GM10248 (cell line): ENCODE measurements around the gene DYRK2.

Experiments
- CTCF ChIA-PET: fragments of 300-600 bp; sonication (Branson Sonifier 250); formaldehyde crosslinking; extraction: SDS; loops from one replicate; lab custom pipeline; 2021; ENCODE audit warnings: antibody characterized with exemption; lab: Yijun Ruan, JAX
- POLR2A ChIA-PET: fragments of 350-650 bp; sonication (Branson Sonifier 250); formaldehyde crosslinking; extraction: SDS; loops from one replicate; lab custom pipeline; 2020; ENCODE audit warnings: antibody characterized with exemption; lab: Yijun Ruan, JAX
- DNase-seq: peaks from one replicate; pipeline ENCODE4 v3.0.0; 2012; ENCODE audit errors: extremely low spot score
- TF ChIP-seq, protein P1 (sequence below): IDR thresholded peaks from 2 replicates; pipeline ENCODE4 v1.5.1; 2012; ENCODE audit warnings: mild to moderate bottlenecking, low read depth; ENCODE audit errors: extremely low read depth, missing control alignments, control extremely low read depth

The DYRK2 gene

DNA sequence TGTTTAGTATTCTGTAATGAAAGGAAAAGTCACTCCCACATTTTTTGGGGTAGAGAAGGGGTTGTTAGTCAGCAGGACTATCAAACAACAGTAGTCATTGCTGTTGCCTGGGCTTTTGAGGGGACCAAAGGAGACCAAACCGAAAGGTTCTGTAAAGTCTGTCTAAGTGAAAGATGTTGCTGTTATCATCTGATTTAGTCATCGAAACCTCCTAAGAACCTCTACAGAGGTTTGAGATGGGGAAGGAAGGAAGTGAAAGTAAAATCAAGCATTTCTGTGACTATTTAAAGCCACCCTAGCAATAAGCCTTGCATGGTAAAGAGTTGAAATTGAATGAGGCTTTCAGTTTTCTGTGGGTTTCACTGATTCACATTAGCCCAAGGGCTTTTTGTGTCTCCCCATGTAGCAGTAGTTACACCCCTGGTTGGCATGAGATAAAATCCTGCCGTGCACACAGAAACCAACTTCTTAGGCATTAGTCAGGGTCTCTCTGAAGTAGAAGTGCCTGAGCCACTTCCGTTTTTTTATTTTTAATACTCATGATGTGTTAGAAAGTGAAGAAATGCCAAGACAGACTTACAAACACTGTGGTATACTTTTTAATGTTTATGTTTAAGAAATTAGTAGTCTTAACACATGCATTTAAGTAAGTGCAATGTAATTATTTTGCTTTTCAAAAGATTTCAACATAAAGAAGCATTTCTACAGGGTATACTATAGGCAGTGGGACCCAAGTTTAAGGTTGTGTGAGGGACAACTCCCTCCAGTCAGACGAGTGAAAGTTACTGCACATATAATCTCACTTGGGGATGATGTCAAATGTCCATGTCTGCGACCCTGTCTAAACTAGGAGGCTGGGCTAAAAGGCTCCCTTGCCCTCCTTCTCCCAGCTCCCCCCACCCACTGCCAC lies 50.4 kb downstream of the DYRK2 start:
- ChIA-PET CTCF (no interaction called here), POLR2A (no interaction called here)
- TF ChIP-seq, protein P1, sequence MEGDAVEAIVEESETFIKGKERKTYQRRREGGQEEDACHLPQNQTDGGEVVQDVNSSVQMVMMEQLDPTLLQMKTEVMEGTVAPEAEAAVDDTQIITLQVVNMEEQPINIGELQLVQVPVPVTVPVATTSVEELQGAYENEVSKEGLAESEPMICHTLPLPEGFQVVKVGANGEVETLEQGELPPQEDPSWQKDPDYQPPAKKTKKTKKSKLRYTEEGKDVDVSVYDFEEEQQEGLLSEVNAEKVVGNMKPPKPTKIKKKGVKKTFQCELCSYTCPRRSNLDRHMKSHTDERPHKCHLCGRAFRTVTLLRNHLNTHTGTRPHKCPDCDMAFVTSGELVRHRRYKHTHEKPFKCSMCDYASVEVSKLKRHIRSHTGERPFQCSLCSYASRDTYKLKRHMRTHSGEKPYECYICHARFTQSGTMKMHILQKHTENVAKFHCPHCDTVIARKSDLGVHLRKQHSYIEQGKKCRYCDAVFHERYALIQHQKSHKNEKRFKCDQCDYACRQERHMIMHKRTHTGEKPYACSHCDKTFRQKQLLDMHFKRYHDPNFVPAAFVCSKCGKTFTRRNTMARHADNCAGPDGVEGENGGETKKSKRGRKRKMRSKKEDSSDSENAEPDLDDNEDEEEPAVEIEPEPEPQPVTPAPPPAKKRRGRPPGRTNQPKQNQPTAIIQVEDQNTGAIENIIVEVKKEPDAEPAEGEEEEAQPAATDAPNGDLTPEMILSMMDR: no peak
- peak; percentile 63 for DNase-seq

DNA sequence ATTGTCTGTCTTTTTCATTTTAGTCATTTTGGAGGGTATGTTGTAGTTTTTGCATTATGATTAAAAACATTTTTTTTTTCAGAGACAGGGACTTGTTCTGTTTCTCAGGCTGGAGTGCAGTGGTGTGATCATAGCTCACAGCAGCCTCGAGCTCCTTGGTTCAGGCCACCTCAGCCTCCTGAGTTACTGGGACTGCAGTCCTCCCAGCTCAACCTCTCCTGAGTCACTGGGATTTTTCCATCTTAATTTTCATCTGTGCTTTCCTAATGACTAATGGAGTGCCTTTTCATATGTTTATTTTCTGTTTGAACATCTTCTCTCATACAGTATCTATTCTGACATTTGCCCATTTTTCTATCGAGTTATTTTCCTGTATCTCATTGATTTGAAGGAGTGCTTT lies 52.6 kb downstream of the DYRK2 start:
- TF ChIP-seq, protein P1: no peak
- no peak for DNase-seq
- ChIA-PET CTCF (interaction anchor here (1.2 to 1.5 kb wide), 3 partner anchors 8 to 63 kb away, joined by 3 read pairs; partner anchors contain the start of gene DYRK2), POLR2A (no interaction called here)

DNA sequence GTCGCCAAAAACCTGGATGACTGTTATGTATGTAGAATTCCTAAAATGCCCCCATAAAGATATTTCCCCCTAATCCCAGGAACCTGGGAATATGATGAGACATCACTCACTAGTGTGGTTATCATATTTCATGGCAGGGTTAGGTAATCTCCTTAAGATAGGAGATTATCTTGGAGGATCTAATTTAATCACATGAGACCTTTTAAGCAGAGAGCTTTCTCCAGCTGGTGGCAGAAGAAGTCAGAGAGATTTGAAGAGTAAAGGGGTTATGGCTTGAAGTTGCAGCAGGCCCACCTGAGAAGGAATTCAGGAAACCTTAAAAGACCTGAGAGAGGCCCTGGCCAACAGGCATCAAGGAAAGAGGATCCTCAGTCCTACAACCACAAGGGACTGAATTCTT lies 53.6 kb downstream of the DYRK2 start:
- TF ChIP-seq, protein P1: no peak
- ChIA-PET CTCF (interaction anchor here (1.0 to 1.3 kb wide), 4 partner anchors 15 to 260 kb away, joined by 3 read pairs; partner anchors contain the start of gene DYRK2), POLR2A (no interaction called here)
- no peak for DNase-seq

DNA sequence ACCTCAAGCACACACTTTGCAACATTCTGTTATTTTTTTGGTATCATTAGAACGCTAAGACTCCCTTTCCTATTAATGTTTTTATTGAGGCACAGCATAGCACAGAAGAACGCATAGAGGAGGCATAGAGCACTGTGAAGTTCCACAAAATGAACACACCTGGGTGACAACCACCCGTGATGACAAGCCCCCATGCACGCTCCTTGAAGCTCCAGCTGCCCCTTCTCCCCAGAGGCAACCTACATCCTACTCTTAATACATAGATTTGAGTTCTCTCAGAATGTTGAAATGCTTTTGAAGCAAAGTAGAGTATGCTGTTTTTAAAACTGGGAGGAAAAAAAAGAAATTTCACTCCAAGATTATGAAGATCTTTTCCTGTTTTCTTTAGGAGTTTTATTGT lies 55.5 kb downstream of the DYRK2 start:
- CTCF ChIA-PET: no interaction called here
- no peak for DNase-seq
- POLR2A ChIA-PET: no interaction called here
- TF ChIP-seq, protein P1: no peak

DNA sequence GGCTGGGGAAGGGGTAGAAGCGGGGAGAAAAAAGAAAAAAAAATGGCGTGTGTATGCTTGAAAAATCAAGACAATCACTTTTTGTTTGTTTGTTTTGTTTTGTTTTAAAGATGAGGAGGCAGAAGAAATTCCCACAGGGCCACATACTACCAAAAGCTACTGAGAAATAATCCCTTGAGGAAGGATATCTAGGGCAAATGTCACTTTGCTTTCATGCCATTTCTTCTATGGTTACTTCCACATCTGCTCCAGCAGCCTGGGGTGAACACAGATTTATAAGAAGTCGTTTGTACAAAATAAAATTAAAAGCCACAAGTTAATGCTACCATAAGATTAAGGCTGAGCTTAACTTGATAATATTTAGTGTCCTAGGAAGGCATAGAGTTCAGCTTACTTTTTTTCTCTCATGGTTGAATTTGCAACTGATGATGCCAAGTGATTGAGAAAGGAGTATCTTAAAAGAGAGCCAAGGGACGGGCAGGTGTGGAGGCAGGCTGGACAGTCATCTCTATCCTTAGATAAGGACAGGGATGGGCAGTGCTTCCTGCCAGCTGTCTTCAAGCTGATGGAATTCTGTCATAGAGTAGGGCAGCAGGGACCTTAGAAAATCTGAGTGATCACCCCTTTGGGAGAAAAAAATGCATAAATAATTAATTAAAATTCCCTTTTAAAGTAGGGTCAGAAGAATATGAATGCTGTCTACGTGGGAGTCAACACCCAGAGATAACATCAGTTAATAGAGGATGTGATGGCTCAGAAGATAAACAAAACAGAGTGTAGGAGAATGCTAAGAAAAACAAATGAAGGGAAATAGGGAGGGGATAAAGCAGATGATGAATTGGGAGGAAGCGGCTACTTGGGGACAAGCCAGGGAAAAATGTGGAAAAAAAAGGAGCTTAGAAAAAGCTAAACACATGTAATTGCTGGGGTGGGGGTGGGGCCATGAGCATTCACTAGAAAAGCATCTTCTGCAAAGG lies 57.1 kb downstream of the DYRK2 start:
- CTCF ChIA-PET: interaction anchor here (1.4 kb wide), 1 partner anchor 412 kb away, joined by 3 read pairs; no protein-coding TSS in a partner anchor

More for the DNA sequence above, 57.1 kb downstream of the DYRK2 start:
- POLR2A ChIA-PET: no interaction called here
- TF ChIP-seq, protein P1: no peak
- DNase-seq: no peak
